HG02798 (cell line): ENCODE results near the gene ZNF367.
"Not testable (repeated sequence)": the region's sequence is repeated elsewhere in the genome, so short reads cannot be mapped to it uniquely, and the experiment has no call there.

Source experiments
- ATAC-seq: cut with Tn5 transposase; IDR thresholded peaks from one replicate; pipeline ENCODE4 v1.9.1; 2021; ENCODE audit warnings: mild to moderate bottlenecking; ENCODE audit not compliant: unreplicated experiment, poor library complexity

The ZNF367 gene

DNA sequence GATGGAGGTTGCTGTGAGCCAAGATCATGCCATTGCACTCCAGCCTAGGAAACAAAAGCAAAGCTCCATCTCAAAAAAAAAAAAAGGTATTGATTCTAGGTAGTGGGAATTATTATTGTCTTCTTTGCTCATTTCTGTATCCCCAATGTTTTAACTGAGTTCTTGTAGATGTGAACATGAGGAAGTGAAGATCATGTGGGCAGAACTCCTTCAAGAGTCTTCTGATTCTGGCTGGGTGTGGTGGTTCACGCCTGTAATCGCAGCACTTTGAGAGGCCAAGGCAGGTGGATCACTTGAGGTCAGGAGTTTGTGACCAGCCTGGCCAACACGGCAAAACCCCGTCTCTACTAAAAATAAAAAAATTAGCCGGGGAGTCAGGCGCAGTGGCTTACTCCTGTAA is 42.7 kb downstream of the ZNF367 start:
- ATAC-seq, result not testable (repeated sequence)

GRCh38 chr9:96367943-96368342 is 50.2 kb downstream of the ZNF367 start:
- no peak for ATAC-seq

DNA sequence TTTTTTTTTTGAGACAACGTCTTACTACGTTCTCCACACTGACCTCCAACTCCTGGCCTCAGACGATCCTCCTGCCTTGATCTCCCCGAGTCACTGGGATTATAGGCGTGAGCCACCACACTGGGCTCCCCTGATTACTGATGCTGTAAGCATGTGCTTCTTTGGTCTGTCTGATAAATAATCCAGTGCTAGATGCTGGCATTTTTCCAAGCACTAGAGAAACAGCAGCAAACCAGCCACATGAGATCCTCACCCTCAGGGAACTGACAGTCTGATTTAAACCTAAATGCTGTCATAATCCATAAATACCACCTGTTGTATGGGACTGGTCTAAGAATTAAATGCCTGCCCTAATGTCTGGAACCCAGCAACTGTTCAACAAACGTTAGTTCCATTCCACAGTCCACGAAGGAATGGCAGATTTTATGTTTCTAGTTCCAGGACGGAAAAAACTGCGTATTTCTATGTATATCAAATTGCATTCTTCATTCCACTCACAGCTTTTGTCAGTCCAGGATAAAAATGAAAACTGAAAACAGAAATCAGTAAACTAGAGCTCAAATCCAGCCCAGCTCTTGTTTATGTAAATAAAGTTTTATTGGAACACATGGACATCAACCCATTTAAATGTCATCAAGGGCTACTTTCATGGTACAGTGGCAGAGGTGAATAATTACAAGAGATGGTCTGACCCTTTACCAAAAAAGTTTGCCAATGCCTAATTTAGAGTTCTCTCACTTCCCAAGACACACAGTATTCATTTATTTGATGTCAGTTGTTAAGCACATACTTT is 54.8 kb downstream of the ZNF367 start:
- no peak for ATAC-seq

DNA sequence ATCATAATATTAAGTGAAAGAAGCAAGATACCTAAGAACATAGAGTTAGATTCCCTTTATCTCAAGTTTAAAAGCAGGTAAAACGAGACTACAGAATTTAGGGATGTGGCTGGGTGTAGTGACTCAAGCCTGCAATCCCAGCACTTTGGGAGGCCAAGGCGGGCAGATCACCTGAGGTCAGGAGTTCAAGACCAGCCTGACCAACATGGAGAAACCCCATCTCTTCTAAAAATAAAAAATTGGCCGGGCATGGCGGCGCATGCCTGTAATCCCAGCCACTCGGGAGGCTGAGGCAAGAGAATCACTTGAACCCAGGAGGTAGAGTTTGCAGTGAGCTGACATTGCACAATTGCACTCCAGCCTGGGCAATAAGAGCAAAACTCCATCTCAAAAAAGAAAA is 56.1 kb downstream of the ZNF367 start:
- ATAC-seq, result not testable (repeated sequence)

DNA sequence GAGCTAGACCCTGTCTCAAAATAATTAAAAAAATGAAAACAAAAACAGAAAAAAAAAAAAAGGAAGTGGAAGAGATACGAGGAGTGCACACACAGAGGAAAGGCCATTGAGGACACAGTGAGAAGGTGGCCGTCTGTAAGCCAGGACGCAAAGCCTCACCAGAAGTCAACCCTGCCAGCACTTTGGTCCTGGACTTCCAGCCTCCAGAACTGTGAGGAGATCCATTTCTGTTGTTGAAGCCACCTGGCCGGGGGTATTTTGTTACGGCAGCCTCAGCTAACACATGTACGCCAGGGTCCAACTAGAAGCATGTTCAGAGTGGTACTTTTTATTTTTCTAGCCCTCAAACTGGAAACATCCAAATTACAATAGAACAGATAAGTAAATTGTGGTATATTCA is 56.5 kb downstream of the ZNF367 start:
- no peak for ATAC-seq

- ATAC-seq, result no peak
These were observed 57.2 kb downstream of the ZNF367 start for GRCh38 chr9:96360976-96361375.

DNA sequence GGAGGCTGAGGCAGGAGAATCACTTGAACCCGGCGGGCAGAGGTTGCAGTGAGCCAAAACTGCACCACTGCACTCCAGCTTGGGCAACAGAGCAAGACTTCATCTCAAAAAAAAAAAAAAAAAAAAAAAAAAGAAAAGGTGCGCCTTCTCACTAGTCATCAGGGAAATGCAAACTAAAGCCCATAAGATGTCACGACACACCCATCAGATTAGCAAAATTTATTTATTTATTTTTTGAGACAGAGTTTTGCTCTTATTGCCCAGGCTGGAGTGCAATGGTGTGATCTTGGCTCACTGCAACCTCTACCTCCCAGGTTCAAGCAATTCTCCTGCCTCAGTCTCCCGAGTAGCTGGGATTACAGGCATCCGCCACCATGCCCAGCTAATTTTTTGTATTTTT is 57.6 kb downstream of the ZNF367 start:
- ATAC-seq, result not testable (repeated sequence)

DNA sequence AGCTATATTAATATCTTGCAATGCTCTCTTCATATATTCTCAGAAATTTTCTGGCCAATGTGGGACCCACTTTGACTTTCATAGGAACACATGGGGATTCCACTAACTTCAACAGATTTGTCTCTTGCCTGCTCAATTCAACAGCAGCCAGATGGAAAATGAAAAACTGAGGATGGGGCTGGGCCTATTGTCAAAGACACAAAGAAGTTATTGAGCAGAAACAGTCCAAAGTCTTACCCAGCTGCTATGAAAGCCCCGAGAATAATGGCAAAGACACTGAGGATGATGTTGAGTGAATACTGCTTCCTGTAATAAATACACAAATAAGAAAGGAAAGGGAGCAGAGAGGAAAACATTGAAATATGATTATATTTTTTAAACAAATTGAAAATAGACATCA is 67.3 kb downstream of the ZNF367 start:
- no peak for ATAC-seq

DNA sequence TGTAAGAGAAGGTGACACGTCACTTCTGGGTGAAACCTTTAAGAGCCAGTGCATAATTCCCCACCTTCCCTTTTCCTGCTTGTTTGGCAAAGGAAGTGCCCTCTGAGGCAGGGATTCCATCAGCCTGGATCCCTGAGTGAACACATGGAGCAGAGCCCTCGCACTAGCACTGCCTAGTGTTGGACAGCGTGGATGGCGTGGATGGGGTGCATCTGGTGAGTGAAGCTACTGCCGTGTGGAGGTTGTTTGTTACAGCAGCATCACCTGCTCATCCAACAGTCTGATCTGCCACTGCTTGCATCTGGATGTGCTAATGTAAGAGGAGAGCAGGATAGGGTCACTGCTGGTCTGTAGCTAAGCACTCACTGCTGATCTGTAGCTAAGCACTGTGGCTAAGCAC is 69.9 kb downstream of the ZNF367 start:
- ATAC-seq, result no peak

GRCh38 chr9:96345551-96345950 is 72.6 kb downstream of the ZNF367 start:
- no peak for ATAC-seq

DNA sequence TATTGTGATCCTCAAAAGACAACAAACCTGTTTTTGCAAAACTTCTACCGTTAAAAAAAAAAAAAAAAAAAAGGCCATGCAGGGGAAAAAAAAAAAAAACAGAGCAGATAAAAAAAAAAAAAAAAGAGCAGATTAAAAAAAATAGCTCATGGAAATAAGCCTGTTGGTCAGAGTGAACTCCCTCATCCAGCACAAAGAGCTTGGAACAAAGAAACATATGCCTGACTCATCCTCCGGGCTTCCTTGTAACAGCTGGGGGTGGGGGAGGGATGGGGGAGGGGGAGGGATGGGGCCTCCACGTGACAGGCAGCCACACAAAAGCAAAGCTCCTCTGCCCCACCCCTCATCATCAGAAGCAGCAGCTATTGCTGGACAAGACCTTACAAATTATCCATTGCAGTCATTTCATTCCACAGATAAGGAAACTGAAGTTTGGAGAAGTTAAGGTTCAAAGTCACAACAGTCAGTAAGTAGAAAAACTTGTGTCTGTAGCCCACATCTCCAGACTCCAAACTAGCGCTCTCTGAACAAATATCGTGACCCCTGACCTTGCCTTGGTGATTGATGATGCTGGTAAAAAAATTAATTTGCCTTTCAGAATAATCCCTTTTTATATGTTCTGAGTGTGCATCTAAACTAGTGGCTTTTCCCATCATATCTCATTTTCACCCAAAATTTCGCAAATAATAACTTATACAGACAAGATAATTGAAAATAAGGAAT is 73.6 kb downstream of the ZNF367 start:
- no peak for ATAC-seq

DNA sequence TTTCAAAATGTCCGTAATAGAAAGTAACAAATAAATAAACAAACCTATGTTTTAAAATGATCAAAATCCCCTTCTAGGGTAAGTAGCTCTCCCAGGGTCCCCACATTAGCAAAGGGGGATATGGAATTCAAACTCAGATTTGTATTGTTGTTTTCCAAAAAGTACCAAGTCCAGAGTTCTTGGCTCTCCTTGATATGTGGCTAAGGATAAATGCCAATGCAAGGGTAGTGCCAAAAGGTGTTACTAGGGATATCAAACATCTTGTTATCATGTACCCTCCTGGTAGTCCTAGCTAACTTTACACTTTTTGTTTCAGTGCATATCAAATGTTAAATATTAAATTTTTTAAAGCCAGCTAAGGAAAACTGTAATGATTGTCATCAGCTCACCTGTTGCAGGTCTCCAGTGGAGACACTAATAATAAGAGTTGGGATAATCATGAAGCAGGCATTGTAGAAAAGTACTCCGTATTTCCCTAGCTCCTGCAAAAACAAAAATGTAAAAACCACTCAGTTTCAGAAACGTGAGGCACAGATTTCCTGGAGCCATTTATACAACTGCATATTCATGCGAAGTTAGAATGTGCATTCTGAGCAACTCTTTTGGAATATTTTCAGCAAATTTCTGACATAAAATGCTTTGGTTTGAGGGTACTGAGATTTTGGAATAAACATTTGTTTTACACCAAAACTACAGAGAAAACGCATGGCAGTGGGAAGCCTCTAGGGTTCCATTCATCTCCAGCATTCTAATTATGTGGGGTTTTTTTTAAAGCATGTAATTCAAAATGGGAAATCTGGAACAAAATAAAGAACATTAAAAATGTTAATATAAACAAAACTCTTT is 74.4 kb downstream of the ZNF367 start:
- ATAC-seq, result no peak

DNA sequence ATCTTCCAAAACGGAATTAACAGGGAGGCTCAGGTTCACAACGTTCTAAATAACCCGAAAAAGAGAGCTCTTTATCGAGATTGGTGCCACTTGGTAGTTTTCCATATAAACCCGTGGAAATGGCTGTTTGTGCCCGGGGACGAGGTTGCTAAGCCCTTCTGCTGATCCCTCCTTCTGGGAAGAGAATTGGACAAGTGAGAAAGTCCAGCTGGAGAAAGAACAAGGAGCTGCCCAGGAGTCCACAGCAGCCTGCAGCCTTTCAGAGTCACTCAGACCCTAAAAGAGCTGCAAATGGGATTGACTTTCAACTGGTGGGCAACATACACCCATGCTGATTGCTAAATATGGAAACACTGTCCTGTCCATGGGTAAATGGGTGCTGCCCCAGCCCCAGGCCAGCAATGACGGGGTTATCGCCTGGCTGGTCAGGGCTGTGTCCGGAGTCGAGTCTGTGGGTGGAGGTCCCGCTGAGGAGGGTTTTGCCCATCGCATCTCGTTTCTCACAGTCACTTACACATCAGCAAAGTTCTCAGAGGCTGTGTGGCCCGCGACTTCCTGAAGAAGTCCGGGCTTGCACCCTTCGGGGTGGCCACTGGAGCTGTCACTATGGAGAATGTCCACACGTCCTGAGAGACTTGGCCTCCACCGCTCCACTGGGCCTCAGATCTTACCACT is 75.5 kb downstream of the ZNF367 start:
- no peak for ATAC-seq

- no peak for ATAC-seq
These were observed 77.5 kb downstream of the ZNF367 start for GRCh38 chr9:96340707-96341106.

DNA sequence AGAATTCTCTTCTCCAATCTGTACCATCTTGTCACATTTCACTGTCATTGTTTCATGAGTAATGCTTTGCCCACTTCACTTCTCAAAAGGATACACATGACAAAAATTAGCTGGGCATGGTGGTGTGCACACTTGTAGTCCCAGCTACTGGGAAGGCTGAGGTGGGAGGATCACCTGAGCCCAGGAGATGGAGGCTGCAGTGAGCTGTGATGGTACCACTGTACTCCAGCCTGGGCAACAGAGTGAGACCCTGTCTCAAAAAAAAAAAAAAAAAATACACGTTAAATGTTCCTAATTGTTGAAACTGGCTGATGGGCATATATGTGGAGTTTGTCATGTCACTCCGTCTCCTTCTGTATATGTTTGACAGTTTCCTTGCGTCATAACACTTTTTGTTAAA is 79.9 kb downstream of the ZNF367 start:
- ATAC-seq, result no peak
